ENCODE data around the gene CCDC93. TPM values are rescaled to one million over a fixed set of nuclear protein-coding genes. Genes with fewer than 3 reads are reported as not detected.

Gene CCDC93
- total RNA-seq, 1 experiment from 2014 or later, result 18.7 TPM

- intact Hi-C loops (cut with micrococcal nuclease), result no loop called here
- no peak for TF ChIP-seq CEBPB (IDR thresholded peaks at IDR 0.05; ENCODE audit: low read depth)
- TF ChIP-seq ZFX (IDR thresholded peaks at IDR 0.05), result no peak
- no peak for TF ChIP-seq FOSL1 (IDR thresholded peaks at IDR 0.05; ENCODE audit: low read depth)
- no peak for TF ChIP-seq SP1 (IDR thresholded peaks at IDR 0.05; ENCODE audit: low read depth)
- no peak for TF ChIP-seq SIN3A (IDR thresholded peaks at IDR 0.05; ENCODE audit: low read depth)
- TF ChIP-seq JUND (IDR thresholded peaks at IDR 0.05), result no peak
- TF ChIP-seq, protein P1, sequence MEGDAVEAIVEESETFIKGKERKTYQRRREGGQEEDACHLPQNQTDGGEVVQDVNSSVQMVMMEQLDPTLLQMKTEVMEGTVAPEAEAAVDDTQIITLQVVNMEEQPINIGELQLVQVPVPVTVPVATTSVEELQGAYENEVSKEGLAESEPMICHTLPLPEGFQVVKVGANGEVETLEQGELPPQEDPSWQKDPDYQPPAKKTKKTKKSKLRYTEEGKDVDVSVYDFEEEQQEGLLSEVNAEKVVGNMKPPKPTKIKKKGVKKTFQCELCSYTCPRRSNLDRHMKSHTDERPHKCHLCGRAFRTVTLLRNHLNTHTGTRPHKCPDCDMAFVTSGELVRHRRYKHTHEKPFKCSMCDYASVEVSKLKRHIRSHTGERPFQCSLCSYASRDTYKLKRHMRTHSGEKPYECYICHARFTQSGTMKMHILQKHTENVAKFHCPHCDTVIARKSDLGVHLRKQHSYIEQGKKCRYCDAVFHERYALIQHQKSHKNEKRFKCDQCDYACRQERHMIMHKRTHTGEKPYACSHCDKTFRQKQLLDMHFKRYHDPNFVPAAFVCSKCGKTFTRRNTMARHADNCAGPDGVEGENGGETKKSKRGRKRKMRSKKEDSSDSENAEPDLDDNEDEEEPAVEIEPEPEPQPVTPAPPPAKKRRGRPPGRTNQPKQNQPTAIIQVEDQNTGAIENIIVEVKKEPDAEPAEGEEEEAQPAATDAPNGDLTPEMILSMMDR (IDR thresholded peaks at IDR 0.05 in 2 of 3, conservative IDR thresholded peaks at IDR 0.05 in 1 of 3; ENCODE audit: borderline replicate concordance in 1 of 3, insufficient read depth in 1 of 3, low read depth in 2 of 3, low read length in 2 of 3), result no peak
- TF ChIP-seq TCF7L2 (IDR thresholded peaks at IDR 0.05; ENCODE audit: borderline replicate concordance, extremely low read depth, insufficient read depth, insufficient read length), result no peak
- TF ChIP-seq EZH2 (IDR thresholded peaks at IDR 0.05), result no peak
- no peak for TF ChIP-seq REST (IDR thresholded peaks at IDR 0.05; ENCODE audit: low read depth)
- TF ChIP-seq POLR2A (IDR thresholded peaks at IDR 0.05; ENCODE audit: borderline replicate concordance, extremely low read depth, insufficient read depth, insufficient read length), result no peak
- no peak for TF ChIP-seq EGR1 (IDR thresholded peaks at IDR 0.05; ENCODE audit: low read depth)
- TF ChIP-seq, protein P2, sequence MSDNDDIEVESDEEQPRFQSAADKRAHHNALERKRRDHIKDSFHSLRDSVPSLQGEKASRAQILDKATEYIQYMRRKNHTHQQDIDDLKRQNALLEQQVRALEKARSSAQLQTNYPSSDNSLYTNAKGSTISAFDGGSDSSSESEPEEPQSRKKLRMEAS (IDR thresholded peaks at IDR 0.05), result no peak
- no peak for TF ChIP-seq SRF (IDR thresholded peaks at IDR 0.05; ENCODE audit: low read depth)
Measured at GRCh38 chr2:118052474-118052873, 38.6 kb upstream of the CCDC93 start.

More at GRCh38 chr2:118052474-118052873, 38.6 kb upstream of the CCDC93 start:
- Histone ChIP-seq H3K4me3 (replicated peaks in 1 of 2; ENCODE audit: low read depth in 1 of 2, low read length in 2 of 2) (no peak overlapping the region), H3K27ac (ENCODE audit: low read depth, low read length) (no peak overlapping the region), H3K79me2 (ENCODE audit: insufficient read depth, low read length) (no peaks in the 10 kb centered on the region), H3K27me3 (ENCODE audit: insufficient read depth, low read length) (no peaks in the 10 kb centered on the region), H3K4me2 (ENCODE audit: low read length) (no peak overlapping the region), H2AFZ (ENCODE audit: low read depth, low read length, poor library complexity, severe bottlenecking) (no peak overlapping the region), H3K9ac (ENCODE audit: low read length) (no peak overlapping the region), H4K20me1 (ENCODE audit: insufficient read depth) (no peaks in the 10 kb centered on the region), H3K36me3 (ENCODE audit: control insufficient read depth in 1 of 2, insufficient read depth in 2 of 2, low read length in 2 of 2) (no peaks in the 10 kb centered on the region), H3K4me1 (ENCODE audit: control insufficient read depth in 1 of 2, insufficient read depth in 2 of 2, low read length in 2 of 2) (peaks cover 0 to 17% of the 10 kb centered on the region in 2 experiments; a peak in 1 of 4 replicates), H3K9me2 (ENCODE audit: insufficient read depth) (no peaks in the 10 kb centered on the region), H3K9me3 (ENCODE audit: control insufficient read depth in 1 of 2, insufficient read depth in 1 of 2, low read depth in 1 of 2, low read length in 2 of 2) (no peaks in the 10 kb centered on the region)
- no TSS peak for BruUV-seq (replicated peaks)
- ChIA-PET CTCF (no interaction called here), RAD21 (ENCODE audit: low non-redundant PET in 1 of 2, low total read pairs in 2 of 2, uncharacterized antibody in 2 of 2, unreplicated experiment in 2 of 2) (no interaction called here), POLR2A (interaction anchor here (1.0 kb wide), 1 partner anchor 74 kb away, joined by 3 read pairs; no protein-coding TSS in a partner anchor)
- ATAC-seq, result no peak
- DNase-seq (ENCODE audit: low read depth, low spot score), result no peak
